CD4-positive, alpha-beta T cell treated with Interferon gamma for 1 hour (primary cell): ENCODE measurements around the gene FOXN1.
"Not testable (repeated sequence)": the region's sequence is repeated elsewhere in the genome, so short reads cannot be mapped to it uniquely, and the experiment has no call there.

ENCODE experiments used
- DNase-seq: peaks from one replicate; pipeline ENCODE4 v3.0.0-alpha.2; 2020

The FOXN1 gene

GRCh38 chr17:28505986-28506665 is at the start of gene FOXN1:
FOXN1 (plus strand) TSS chr17:28506348; CDS start chr17:28523970, 17,622 bp downstream.
- no peak for DNase-seq

- no peak for DNase-seq
These were observed 48.3 kb upstream of the FOXN1 start for GRCh38 chr17:28457890-28458289.

GRCh38 chr17:28458881-28459280 is 47.3 kb upstream of the FOXN1 start:
- not testable (repeated sequence) for DNase-seq

- DNase-seq = no peak
These were observed 45.2 kb upstream of the FOXN1 start for GRCh38 chr17:28460901-28461300.

- no peak for DNase-seq
These were observed 40.1 kb upstream of the FOXN1 start for GRCh38 chr17:28466001-28466400.

GRCh38 chr17:28466521-28467048 is 39.6 kb upstream of the FOXN1 start:
- no peak for DNase-seq

GRCh38 chr17:28467456-28468025 is 38.6 kb upstream of the FOXN1 start:
- DNase-seq = no peak

- not testable (repeated sequence) for DNase-seq
These were observed 38.0 kb upstream of the FOXN1 start for GRCh38 chr17:28468033-28468735.

GRCh38 chr17:28468781-28469180 is 37.4 kb upstream of the FOXN1 start:
- no peak for DNase-seq

GRCh38 chr17:28469376-28469775 is 36.8 kb upstream of the FOXN1 start:
- DNase-seq = no peak

GRCh38 chr17:28470266-28470913 is 35.8 kb upstream of the FOXN1 start:
- no peak for DNase-seq

- no peak for DNase-seq
These were observed 35.2 kb upstream of the FOXN1 start for GRCh38 chr17:28470914-28471366.

GRCh38 chr17:28471531-28472342 is 34.4 kb upstream of the FOXN1 start:
- no peak for DNase-seq

- no peak for DNase-seq
These were observed 33.2 kb upstream of the FOXN1 start for GRCh38 chr17:28472871-28473497.

GRCh38 chr17:28473542-28473941 is 32.6 kb upstream of the FOXN1 start, which contains the start of gene SLC13A2:
SLC13A2 (plus strand) TSS chr17:28473644; CDS start chr17:28473713, 69 bp downstream.
- DNase-seq = no peak

- no peak for DNase-seq
These were observed 32.0 kb upstream of the FOXN1 start for GRCh38 chr17:28474111-28474531.

GRCh38 chr17:28475151-28475900 is 30.8 kb upstream of the FOXN1 start:
- no peak for DNase-seq

GRCh38 chr17:28476076-28476865 is 29.9 kb upstream of the FOXN1 start:
- DNase-seq = no peak

GRCh38 chr17:28477928-28478327 is 28.2 kb upstream of the FOXN1 start:
- DNase-seq = no peak
